Osteocyte (in vitro differentiated cells): ENCODE measurements around the gene TMEM178B. TPM values are rescaled to one million over a fixed set of nuclear protein-coding genes. Genes with fewer than 3 reads are reported as not detected.
"Not testable (repeated sequence)": the region's sequence is repeated elsewhere in the genome, so short reads cannot be mapped to it uniquely, and the experiment has no call there.

Experiments used
- DNase-seq: peaks from one replicate; pipeline ENCODE4 v3.0.0; 2021; ENCODE audit warnings: mixed read lengths; ENCODE audit not compliant: unreplicated experiment; ENCODE audit errors: extremely low spot score
- H3K27ac Mint-ChIP-seq: one replicate; pipeline ENCODE4 v1.8.0; 2021; ENCODE audit warnings: mild to moderate bottlenecking, mixed read lengths; ENCODE audit not compliant: unreplicated experiment
- H3K27me3 Mint-ChIP-seq: one replicate; pipeline ENCODE4 v1.8.0; 2021; ENCODE audit warnings: mixed read lengths; ENCODE audit not compliant: unreplicated experiment
- H3K36me3 Mint-ChIP-seq: one replicate; pipeline ENCODE4 v1.8.0; 2021; ENCODE audit warnings: mixed read lengths; ENCODE audit not compliant: unreplicated experiment
- H3K4me1 Mint-ChIP-seq: one replicate; pipeline ENCODE4 v1.8.0; 2021; ENCODE audit warnings: mixed read lengths; ENCODE audit not compliant: unreplicated experiment
- H3K4me3 Mint-ChIP-seq: one replicate; pipeline ENCODE4 v1.8.0; 2021; ENCODE audit warnings: mild to moderate bottlenecking, moderate library complexity, mixed read lengths; ENCODE audit not compliant: unreplicated experiment
- H3K9me3 Mint-ChIP-seq: one replicate; pipeline ENCODE4 v1.8.0; 2021; ENCODE audit warnings: mixed read lengths; ENCODE audit not compliant: unreplicated experiment
- total RNA-seq: library from RNA; stranded (reverse); gene quantifications from 2 replicates; pipeline ENCODE4 v1.2.1, GENCODE V29; 2021
- TF ChIP-seq, protein P1 (sequence below): fragments of 200-600 bp; sonication (generic); IDR thresholded peaks from 2 replicates; pipeline ENCODE4 v1.5.0; 2021; ENCODE audit warnings: antibody characterized with exemption, mild to moderate bottlenecking, moderate library complexity

TMEM178B gene
- total RNA-seq, 1 donor from 2014 or later: 0.70 TPM

DNA sequence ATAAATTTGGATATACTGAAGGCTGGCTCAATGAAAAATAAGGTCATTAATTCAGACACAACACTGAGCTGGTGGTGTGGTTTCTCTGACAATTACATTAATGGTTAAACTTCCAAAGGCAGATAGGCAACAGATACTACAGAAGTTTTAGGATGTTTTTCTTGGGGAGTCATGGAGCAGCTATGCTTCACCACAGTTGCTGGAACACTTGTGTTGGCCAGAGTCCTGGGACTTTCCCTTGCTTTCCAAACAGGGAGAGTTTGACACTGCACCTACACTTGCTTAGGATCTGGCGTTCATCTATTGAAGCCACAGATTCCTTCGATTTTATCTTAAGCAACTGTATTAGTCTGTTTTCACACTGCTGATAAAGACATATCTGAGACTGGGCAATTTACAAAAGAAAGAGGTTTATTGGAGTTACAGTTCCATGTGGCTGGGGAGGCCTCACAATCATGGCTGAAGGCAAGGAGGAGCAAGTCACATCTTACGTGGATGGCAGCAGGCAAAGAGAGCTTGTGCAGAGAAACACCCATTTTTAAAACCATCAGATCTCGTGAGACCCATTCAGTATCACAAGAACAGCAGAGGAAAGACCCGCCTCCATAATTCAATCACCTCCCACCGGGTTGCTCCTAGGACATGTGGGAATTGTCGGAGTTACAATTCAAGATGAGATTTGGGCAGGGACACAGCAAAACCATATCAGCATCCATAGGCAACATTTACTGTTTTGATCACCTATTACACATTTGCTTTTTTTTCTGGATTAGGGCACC, 27.8 kb upstream of the TMEM178B start:
- Mint-ChIP-seq H3K27me3 (peaks cover 9% of the 10 kb centered on the region), H3K27ac (no peak overlapping the region), H3K4me3 (no peak overlapping the region), H3K9me3 (no peaks in the 10 kb centered on the region), H3K4me1 (no peaks in the 10 kb centered on the region), H3K36me3 (no peaks in the 10 kb centered on the region)
- TF ChIP-seq, protein P1, sequence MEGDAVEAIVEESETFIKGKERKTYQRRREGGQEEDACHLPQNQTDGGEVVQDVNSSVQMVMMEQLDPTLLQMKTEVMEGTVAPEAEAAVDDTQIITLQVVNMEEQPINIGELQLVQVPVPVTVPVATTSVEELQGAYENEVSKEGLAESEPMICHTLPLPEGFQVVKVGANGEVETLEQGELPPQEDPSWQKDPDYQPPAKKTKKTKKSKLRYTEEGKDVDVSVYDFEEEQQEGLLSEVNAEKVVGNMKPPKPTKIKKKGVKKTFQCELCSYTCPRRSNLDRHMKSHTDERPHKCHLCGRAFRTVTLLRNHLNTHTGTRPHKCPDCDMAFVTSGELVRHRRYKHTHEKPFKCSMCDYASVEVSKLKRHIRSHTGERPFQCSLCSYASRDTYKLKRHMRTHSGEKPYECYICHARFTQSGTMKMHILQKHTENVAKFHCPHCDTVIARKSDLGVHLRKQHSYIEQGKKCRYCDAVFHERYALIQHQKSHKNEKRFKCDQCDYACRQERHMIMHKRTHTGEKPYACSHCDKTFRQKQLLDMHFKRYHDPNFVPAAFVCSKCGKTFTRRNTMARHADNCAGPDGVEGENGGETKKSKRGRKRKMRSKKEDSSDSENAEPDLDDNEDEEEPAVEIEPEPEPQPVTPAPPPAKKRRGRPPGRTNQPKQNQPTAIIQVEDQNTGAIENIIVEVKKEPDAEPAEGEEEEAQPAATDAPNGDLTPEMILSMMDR: no peak
- no peak for DNase-seq

DNA sequence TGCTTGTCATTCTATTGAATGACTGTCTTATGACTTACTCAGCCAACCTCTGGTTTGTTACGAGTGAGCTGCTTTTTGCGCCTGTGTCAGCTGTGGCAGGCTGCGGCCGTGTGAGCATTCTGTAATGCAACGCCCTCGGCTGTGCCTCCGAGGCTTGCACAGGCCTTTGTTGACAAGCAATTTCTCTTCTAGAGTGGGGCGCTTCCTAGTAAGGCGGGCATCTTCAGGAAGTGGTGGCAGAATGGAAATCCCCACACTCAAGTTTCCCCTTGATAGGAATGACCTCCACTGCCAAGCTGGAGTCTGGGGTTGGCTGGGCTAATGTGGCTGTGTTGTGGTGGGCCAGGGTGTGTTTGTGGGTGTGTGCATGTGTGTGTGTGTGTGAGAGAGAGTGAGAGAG, 20.2 kb upstream of the TMEM178B start:
- no peak for DNase-seq
- TF ChIP-seq, protein P1: no peak
- H3K27ac Mint-ChIP-seq: no peak overlapping the region
- H3K4me1 Mint-ChIP-seq: no peaks in the 10 kb centered on the region
- no peaks in the 10 kb centered on the region for H3K36me3 Mint-ChIP-seq
- no peak overlapping the region for H3K4me3 Mint-ChIP-seq
- peaks cover 4% of the 10 kb centered on the region for H3K27me3 Mint-ChIP-seq
- no peaks in the 10 kb centered on the region for H3K9me3 Mint-ChIP-seq

DNA sequence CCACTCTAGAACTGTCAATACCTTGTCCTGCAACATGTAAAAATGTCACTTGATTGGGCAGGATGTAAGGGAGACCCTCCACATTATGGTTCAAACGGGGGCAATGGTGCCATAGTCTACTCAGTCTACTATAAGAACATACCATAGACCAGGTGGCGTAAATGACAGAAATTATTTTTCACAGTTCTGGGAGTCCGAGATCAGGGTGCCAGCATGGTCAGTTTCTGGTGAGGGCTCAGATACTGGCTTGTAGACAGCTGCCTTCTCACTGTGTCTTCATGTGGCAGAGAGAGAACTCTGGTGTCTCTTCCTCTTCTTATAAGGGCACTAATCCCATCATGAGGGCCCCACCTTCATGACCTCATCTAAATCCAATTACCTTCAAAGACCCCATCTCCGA, 18.7 kb upstream of the TMEM178B start:
- H3K27me3 Mint-ChIP-seq: no peaks in the 10 kb centered on the region
- TF ChIP-seq, protein P1: no peak
- H3K9me3 Mint-ChIP-seq: no peaks in the 10 kb centered on the region
- no peaks in the 10 kb centered on the region for H3K4me1 Mint-ChIP-seq
- H3K27ac Mint-ChIP-seq: no peak overlapping the region
- H3K36me3 Mint-ChIP-seq: no peaks in the 10 kb centered on the region
- no peak for DNase-seq
- no peak overlapping the region for H3K4me3 Mint-ChIP-seq

DNA sequence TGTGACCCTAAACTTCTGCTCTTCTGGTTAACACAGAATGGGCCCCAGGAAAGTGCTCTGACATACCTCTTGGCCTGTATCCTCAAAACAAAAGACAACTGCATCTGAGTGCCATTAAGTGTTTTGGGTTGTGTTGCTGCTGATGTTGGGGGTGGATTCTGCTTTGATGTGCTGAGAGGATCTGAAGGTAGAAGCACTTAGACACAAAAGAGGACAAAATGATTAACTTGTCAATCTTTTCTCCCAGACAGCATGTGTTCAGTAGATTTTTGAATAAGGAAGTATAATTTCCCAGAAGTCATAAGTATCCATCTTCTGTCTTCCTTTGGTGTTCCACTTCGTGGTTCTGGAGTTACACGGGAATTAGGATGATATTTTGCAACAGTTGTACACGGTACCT, 16.1 kb upstream of the TMEM178B start:
- H3K27ac Mint-ChIP-seq: no peak overlapping the region
- DNase-seq: no peak
- H3K4me1 Mint-ChIP-seq: no peaks in the 10 kb centered on the region
- H3K4me3 Mint-ChIP-seq: no peak overlapping the region
- TF ChIP-seq, protein P1: no peak
- H3K36me3 Mint-ChIP-seq: no peaks in the 10 kb centered on the region
- H3K9me3 Mint-ChIP-seq: no peaks in the 10 kb centered on the region
- H3K27me3 Mint-ChIP-seq: no peaks in the 10 kb centered on the region

DNA sequence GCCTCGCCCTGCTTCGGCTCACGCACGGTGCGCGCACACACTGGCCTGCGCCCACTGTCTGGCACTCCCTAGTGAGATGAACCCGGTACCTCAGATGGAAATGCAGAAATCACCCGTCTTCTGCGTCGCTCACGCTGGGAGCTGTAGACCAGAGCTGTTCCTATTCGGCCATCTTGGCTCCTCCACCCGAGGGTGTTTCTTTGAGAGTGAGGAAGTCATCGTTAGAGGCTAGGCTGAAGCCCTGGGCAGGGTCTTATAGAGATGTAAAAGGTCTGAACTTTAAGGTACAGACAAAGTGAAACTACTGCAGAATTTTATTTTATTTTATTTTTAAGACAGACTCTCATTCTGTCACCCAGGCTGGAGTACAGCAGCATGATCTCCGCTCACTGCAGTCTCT, 6.0 kb upstream of the TMEM178B start:
- peaks cover 35% of the 10 kb centered on the region for H3K27me3 Mint-ChIP-seq
- H3K4me3 Mint-ChIP-seq, H3K36me3 Mint-ChIP-seq, H3K9me3 Mint-ChIP-seq, DNase-seq, H3K27ac Mint-ChIP-seq: not testable (repeated sequence)
- peaks cover 20% of the 10 kb centered on the region for H3K4me1 Mint-ChIP-seq
